ENCODE data around the gene PDE7B.

Gene PDE7B

DNA sequence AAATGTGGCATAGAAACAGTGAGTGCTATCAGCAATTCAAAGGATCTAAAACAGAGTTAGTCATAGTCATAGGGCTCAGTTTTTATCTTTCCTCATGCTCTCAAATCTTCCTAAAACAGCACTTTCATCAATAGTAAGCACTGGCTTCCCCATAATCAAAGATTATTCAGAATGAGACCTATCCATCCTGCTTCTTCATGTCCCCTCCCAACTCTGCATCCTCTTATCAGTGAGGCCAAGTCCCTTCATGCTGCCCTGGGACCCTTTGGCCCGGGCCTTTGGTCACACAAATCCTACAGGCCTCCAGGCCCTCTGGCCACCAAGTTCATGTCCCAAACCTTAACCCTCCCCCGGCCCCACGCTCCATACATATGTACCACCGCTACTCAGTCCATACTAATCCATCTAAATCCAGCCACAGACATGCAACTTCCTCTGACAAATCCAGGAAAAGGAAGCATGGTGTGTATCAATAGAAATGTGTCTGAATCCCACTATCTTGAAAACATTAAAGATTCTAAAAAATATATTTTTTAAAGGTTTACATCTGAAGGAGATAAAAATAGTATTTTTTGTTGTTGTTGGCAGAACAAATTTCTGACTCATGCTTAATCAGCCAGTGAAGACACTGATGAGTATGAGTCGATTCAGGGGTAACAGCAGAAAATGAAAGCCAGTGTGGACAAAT lies 143.5 kb downstream of the PDE7B start:
- DNase-seq: no peak

DNA sequence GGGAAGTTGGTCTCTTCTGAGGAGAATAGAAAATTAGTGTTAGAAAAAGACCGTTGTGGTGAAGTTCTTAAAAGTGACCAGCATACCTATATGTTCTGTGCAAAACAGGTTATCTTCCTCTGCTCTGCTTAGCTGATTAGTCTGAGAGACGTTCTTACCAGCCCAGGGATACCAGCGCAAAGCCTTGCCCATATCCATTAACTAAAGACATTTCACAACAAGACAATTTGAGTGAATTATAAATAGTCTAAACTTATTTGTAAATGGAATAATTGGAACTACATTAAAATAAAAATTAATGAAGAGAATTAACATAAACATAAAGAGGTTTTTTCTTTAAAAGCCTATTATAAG lies 144.0 kb downstream of the PDE7B start:
- DNase-seq: no peak

DNA sequence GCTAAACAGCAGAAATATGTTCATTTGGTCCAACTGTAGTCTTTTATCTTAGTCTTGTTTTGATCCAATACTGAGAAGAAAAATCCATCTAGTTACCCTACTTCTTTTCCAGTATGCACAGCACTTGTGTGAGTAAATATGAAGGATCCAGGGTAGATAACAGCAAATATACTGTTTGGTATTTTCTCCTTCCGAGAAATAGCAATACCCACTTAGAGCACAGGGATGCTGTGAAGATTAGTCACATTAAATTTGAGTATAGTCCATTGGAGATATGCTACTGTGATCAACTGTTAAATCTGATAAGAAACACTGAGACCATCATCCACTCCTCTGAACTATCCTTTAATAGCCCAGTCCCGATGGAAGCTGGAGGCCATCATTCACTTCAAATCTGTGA lies 145.2 kb downstream of the PDE7B start:
- no peak for DNase-seq

DNA sequence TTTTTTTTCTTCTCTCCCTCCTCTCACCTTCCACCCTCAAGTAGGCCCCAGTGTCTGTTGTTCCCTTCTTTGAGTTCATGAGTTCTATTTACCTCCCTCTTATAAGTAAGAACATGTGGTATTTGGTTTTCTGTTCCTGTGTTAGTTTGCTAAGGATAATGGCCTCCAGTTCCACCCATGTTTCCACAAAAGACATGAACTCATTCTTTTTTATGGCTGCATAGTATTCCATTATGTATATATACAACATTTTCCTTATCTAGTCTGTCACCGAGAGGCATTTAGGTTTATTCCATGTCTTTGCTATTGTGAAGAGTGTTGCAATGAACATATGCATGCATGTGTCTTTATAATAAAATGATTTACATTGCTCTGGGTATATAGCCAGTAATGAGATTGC lies 147.9 kb downstream of the PDE7B start:
- DNase-seq: no peak

DNA sequence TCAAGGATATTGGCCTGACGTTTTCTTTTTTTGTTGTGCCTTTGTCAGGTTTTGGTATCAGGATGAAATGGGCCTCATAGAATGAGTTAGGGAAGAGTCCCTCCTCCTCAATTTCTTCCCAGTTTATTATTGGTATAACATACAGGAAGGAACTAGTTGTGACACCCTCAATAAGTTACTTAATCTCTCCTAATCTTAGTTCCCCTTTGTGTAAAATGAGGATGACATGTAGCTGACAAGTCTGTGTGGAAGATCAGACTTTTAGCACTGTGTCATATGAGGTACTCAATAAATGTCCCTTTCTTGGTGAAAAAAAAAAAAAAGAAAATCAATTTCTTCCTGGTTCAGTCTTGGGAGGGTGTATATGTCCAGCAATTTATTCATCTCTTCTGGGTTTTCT lies 155.8 kb downstream of the PDE7B start:
- DNase-seq: no peak

DNA sequence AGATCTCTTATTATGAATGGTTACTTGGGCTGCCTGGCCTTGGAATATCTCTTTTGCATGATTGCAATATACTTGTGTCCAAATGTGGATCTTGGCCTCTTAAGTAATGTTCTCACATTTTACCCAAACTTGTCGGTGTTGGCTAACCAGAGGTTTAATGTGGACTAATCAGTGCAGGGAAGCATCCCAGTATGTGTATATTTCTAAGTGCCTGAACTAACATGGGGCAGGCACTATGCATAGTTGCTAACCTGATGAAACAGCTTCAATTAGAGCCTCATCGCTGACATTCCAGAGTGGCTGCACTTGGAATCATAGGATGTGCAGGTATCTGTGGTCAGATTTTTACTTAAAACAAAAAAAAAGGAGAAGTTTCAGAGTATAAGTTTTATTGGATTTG lies 160.0 kb downstream of the PDE7B start:
- no peak for DNase-seq

DNA sequence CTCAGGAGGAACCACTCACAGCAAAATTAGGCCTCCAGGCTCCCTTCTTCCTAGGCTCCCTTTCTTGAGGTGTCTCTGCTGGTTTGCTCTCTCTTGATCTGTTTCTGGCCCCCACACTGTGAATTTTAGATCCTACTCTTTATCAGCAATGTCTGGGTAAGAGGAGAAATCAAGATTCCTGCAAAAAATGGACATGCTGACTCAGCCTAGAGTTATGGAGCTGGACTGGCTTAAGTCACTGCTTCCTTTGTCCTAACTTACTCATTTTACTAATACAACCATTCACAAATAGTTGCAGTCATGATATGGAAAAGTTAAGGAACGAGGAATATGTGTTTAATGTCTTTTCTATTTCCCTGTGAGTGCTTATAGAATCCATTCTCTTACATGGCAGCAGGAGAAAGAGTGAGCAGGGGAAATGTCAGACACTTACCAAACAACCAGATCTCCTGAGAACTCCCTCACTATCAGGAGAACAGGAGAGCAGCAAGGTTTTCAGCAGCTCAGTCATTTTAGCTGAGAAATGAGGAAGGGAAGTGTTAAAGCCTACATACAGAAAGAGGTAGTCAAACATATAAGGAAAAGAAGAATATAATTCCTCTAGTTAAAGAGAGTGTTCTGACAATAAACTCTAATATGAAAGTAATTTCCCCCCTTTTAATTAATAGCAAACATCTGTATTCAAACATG lies 160.8 kb downstream of the PDE7B start:
- no peak for DNase-seq

DNA sequence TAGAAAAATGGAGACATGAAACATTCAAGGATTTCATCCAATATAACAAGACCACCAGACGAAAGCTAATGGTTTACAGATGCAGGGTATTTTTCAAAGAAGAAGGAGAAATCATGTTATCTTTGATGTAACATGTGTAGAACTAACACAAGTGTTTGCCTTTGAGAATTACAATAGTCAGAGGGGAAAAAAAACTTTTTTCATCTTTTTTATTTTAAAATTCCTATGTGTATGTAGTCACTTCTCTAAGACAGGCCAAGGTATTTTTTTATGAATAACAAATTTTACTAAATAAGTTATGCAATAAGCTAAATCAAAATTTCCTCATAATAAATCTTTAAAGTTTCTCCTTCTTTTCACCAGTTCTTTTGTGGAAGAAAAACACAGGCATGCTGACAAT lies 161.4 kb downstream of the PDE7B start:
- no peak for DNase-seq

DNA sequence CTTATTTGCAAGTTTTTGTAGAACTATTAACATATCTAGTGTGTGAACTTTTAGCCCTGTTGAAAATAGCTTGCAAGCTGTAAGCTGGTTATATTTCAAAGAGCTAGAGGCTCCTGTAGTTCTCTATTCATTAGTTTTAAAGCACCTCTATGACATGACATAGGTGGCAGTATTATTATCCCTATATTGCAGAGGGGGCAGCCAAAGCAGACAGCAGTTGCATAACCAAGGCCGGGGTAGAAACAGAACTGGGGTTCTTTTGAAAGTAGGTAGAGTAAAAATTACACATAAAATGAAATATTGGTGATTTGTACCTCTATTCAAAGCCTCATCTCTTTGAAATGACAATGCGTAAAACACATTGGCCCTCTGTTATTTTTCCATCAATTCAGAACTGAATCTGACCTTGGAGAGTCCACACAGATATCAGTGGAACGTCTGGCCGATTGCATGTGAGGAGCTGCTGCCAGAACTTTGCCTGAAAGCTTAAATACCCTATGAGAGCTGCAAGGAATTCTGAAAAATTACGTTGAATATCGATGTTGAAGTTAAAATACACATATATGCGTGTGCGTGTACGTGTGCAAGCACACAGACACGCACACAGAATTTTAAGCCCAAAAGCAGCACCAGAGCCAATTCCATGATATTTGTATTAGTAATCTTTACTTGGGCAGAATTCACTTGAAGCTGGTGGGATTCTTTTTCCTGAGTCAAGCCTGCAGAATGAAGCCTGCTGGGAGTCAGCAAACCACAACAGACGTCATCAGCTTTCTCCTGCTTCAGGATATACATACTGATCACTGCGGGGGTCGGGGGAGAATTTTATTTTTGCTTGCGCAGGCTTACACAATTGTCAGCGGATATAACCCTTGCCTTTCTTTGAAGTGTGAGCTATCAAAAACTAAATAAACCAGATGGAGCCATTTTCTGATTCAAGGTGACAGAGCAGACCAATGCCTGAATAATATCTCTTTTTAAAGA lies 163.2 kb downstream of the PDE7B start:
- DNase-seq: no peak

DNA sequence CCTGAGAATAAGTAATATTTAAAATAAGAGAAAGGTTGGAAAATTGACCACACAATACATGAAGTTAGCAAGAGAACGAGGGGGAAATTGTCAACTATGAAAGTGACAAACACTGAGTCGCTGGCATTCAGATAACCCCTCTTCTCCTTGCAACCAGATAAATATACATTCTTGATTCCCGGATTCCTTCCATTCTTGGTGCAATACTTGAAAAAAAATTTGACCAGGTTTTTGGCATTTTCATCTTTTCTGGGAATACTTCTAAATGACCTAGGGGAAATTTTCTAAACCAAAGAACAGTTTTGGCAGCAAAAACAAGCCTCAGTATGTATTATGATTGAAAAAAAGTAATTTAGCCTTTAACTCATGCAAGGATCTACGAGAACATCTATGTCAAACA lies 164.0 kb downstream of the PDE7B start:
- DNase-seq: no peak

DNA sequence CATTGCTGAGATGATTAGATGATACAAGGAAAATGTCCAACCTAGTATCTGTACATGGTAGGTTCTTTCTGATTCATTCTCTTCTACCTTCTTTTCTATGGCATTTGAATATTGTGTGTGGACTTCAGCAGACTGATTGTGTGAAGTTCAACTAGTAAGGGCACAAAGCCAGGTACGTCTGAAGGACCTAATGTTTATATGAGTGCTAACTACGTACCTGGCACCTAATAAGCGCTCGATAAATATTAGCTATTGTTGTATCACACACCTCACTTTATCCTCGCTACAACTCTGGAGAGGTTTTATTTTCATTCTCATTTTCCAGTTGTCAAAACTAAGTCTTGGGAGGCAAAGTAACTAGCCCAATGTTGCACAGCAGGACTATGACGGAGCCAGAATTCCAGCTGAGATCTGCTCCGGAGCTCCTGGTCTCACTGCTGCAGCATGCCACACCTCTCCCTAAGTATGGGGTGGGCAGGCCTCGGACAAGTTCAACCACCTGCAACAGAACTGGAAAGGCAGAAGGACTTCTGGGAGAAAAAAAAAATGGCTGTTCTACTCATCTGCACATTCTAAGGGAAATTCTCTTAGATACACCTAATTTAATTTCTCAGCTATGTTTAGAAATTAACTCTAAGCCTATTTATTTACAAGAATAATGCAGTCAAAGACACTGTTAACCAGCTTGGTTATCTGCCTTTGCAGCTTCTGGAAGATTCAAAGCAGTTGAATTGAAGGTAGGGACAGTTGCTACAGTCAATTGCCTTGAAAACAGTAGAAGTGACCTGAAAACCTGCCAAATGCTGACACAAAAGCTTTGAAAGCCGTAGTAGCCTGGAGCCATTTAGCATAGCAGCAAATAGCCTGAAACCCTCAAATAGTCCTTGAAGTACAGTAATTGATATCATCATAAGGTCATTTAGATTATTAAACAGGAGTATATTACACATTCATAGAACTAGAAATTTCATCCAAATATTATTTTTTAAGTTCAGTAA lies 165.0 kb downstream of the PDE7B start:
- no peak for DNase-seq

DNA sequence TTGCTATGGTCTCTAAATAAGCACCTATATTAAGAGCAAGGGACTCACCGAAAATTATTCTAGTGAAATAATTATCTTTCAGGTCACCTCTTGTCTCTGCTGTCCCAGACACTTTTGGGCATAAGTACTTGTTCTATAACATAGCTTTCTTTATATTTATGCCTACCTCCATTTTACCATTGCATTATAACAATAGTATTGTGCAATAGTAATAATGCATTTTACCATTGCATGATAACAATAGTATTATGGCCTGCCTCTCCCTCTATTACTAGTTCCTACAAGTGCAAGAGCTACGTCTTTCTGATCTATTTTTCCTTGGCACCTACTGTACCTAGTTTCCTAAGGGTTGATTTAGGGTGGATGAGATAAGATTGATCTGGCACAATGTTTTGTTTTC lies 169.2 kb downstream of the PDE7B start:
- DNase-seq: no peak

DNA sequence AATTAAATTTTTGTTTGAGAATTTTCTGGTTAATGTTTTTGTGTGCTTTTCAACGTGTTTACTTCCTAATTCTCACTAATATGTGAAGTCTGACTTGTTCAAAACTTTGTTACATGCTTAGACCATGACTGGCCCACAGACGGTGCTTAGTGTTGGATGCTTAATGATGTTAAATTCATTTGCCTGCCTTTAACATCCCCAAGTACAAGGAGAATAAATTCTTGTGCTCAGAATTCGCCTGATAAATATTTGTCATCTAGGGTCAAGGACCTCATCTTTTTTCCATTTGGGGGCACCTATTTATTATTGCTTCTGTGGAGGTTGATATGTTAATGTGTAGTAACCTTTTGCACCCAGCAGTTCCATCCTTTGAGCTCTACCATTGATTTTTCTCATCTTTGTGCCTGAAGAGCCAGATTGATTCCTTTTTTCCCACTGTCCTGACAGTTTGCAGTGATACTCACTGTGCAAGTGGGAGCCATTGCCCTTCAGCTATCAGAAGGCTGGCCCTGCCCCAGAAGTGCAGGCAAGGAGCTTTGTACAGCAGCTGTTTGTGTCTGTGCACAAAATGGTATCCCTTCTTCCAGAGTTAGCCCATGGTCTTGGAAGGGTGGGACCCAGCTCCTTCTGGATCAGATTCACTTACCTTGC lies 170.8 kb downstream of the PDE7B start:
- no peak for DNase-seq

DNA sequence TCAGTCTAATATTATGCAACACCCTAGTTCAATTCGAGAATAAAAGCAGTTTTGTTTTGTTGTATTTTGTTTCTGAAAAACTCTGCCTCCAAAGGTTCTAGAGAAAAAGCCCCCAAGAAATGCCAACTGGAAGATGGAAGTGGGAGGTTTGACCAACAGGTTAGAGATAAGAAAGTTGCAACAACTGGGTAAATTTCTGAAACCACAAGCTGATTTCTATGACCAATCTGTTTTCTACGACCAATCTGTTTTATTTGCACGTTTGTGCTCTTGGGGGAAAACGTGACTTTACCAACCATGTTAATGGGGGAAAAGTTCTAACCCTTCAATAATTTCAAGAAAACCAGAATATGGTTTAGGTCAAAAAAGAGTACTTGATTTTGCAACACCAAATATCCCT lies 173.2 kb downstream of the PDE7B start:
- no peak for DNase-seq

DNA sequence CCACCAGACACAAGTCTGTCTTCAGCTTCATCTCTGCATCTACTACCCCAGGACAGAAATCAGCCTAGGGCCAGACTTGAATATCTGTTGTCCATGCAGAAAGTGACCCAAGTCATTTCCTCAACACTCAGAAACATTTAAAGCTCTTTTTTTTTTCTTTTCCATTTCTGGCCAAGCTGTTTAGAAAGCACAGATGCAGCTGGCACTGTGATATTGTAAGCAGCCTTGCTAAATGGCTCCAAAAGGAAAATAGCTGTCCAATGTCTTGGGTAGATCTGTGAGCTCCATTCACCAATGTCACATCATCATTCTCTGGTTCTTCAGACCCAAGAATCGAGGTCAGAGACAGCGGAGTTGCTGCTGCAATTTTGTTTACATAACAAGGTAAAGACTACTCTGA lies 174.2 kb downstream of the PDE7B start:
- no peak for DNase-seq

DNA sequence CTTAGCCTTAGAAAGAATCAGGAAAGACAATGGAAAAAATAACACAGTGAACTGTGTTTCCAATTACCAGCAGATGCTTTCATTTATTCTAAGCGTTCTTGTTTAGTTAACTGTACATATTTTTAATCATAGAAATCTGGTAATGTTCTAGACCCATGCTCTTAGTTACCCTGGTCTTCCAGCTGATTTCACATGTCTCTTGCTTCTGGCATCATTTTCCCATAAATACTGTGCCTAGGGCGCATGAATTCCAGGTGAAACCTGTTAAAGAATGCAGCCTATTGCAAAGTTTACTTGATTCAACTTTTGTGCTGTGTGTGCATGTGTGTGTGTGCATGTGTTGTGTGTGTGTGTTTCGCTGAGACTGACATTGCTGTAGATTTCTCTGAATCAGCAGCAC lies 178.6 kb downstream of the PDE7B start:
- DNase-seq: no peak

DNA sequence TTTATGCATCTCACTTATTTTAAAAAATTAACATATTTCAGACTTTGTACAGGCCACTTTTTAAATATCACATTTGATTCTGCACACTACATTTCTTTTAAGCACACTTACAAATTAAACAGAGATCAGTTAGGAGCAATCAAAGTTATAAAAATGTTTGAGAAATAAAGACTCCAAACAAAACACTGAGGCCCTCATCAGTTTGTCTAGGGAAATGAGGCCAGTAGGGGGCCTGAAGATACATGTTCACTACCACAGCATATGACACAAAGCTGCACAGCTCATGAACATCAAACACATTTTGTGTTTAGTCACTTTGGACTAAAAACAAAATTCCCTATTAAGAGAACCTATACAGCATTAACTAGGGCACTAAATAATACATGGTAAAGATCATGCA lies 180.5 kb downstream of the PDE7B start:
- DNase-seq: no peak

DNA sequence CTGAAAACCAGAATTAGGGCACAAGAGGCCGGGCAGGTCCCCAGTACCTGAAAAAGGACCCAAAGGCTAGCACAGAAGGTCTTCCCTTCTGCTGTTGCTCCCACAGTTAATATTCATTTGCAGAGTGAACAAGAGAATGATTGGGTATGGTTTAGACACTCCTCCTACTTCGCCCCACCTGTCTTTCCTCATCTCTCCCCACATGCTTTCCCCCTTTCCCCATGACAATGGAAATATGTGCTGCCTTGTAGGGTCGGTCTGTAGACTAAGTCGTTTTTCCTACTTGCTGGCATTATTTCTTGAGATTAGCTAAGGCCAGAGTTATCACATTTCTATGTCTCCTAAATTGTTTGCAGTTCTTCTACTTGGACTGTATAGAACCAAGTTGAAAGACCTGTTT lies 181.9 kb downstream of the PDE7B start:
- DNase-seq: no peak

DNA sequence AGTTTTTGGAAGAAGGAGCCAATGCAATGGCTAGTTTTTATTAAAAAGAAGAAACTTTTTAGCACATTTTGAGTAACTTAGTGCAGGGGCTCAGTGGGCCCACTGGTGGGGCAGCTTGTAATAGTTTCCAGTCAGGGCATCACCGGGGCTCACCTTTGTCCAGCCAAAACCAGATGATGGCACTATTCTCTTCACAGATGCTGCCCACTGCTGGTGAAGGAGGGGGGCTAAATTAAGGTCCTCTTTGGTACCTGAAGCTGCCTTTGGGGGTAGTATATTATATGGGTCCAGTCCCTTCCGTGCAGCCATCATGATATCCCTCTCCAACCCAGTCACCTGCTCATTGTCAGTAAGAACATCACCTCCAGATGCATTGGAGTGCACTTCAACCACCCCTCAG lies 182.9 kb downstream of the PDE7B start:
- DNase-seq: no peak

DNA sequence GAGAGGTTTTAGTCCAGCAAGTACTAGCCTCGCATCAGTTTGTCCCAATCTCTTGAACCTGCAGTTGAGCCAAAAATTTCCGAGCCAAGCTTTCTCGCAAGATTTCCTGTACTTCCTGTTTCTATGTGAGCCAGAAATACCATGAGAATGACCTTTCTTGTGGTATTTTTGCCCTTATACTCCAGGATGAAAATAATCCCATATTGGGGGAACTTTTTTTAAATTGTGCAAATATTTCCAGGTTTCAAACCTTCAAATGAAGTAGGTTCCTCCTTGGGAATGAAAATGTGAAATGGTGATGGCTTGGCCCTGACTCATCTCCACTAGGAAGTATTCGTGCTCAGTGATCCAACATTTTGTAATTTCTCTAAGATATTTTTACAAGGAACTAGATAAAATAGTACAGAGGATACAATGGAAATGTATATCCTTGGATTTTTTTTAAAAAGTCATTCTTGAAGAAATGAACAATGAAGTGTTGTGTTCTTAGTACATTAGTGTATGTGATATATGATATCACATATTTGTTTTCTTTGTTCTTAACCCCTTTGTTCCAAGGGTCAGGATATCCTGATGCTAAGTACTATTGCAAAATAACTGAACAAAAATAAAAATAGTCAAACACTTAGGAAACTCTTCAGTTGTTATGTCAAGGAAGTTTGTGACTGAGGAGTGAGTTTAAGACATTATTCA lies 184.0 kb downstream of the PDE7B start:
- DNase-seq: no peak

DNA sequence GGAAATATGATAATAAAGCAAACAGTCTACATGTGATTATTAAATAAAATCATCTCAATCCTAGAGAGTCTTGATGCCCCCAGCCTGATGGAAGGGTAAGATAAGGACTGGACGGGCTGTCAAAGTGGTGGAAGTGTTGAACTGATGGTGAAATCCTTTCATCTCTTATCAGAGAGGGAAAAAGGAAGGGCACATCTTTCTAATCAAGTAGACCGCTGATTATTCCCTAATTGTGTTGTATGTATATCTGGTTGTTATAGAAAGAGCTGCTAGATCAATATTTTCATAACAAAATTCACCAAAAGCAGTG lies 184.5 kb downstream of the PDE7B start:
- DNase-seq: no peak

DNA sequence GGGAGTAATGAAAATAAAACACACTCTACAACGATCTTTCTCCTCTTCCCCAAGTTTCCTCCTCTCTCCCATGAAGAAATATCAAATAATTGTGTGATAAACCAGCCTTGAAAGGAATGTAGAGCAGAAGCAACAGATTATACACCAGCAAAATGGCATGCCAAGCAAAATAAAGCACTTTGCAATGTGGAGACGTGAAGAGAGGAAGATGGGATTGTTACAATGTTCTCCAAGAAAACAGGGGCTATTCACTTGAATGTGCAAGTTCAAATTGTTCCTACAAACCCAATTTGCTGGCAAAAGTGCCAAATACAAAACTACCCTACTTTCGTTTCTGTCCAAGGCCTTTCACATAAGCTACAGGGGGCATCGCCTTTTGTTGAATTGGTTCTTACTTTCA lies 185.1 kb downstream of the PDE7B start:
- no peak for DNase-seq
